Measurements from ENCODE around the gene ELP1. TPM values are rescaled to one million over a fixed set of nuclear protein-coding genes. Genes with fewer than 3 reads are reported as not detected.

ELP1 gene
- total and polyA plus RNA-seq, 2 donors from 2014 or later: 12.9 to 25.2 TPM

- no peak for TF ChIP-seq CTCF (IDR thresholded peaks at IDR 0.05; ENCODE audit: borderline replicate concordance, extremely low read depth, insufficient read depth)
- no peak overlapping the region for H3K27ac ChIP-seq (ENCODE audit: low read depth in 2 of 2, low read length in 2 of 2)
- H3K9ac ChIP-seq (ENCODE audit: low read length in 3 of 3): no peak overlapping the region
- no peaks in the 10 kb centered on the region for H3K27me3 ChIP-seq (ENCODE audit: control insufficient read depth, insufficient read depth, low read length)
- intact Hi-C loops (cut with DNase I): no loop called here
- no peaks in the 10 kb centered on the region for H3K9me3 ChIP-seq (ENCODE audit: control insufficient read depth in 2 of 3, insufficient read depth in 1 of 3, low read length in 3 of 3)
- DNase-seq: no peak
- FAIRE-seq: no peak
- H3K4me1 ChIP-seq (ENCODE audit: control insufficient read depth in 2 of 3, insufficient read depth in 2 of 3, low read depth in 1 of 3, low read length in 3 of 3): no peaks in the 10 kb centered on the region
- H3K4me3 ChIP-seq (ENCODE audit: low read length in 3 of 3): no peak overlapping the region
- no peaks in the 10 kb centered on the region for H3K36me3 ChIP-seq (ENCODE audit: control insufficient read depth in 2 of 3, insufficient read depth in 3 of 3, low read length in 3 of 3)
Measured at GRCh38 chr9:108860354-108860753, 73.6 kb downstream of the ELP1 start.

- H3K9me3 ChIP-seq (ENCODE audit: control insufficient read depth in 2 of 3, insufficient read depth in 1 of 3, low read length in 3 of 3): no peaks in the 10 kb centered on the region
- H3K36me3 ChIP-seq (ENCODE audit: control insufficient read depth in 2 of 3, insufficient read depth in 3 of 3, low read length in 3 of 3): no peaks in the 10 kb centered on the region
- no peak for DNase-seq
- H3K27me3 ChIP-seq (ENCODE audit: control insufficient read depth, insufficient read depth, low read length): no peaks in the 10 kb centered on the region
- FAIRE-seq: no peak
- no peaks in the 10 kb centered on the region for H3K4me1 ChIP-seq (ENCODE audit: control insufficient read depth in 2 of 3, insufficient read depth in 2 of 3, low read depth in 1 of 3, low read length in 3 of 3)
- no peak overlapping the region for H3K9ac ChIP-seq (ENCODE audit: low read length in 3 of 3)
- TF ChIP-seq CTCF (IDR thresholded peaks at IDR 0.05; ENCODE audit: borderline replicate concordance, extremely low read depth, insufficient read depth): no peak
- H3K27ac ChIP-seq (ENCODE audit: low read depth in 2 of 2, low read length in 2 of 2): no peak overlapping the region
- intact Hi-C loops (cut with DNase I): no loop called here
- no peak overlapping the region for H3K4me3 ChIP-seq (ENCODE audit: low read length in 3 of 3)
Measured at GRCh38 chr9:108859459-108860114, 74.3 kb downstream of the ELP1 start.

GRCh38 chr9:108857572-108857971, 76.4 kb downstream of the ELP1 start:
- H3K27ac ChIP-seq (ENCODE audit: low read depth in 2 of 2, low read length in 2 of 2): no peak overlapping the region
- no peak for TF ChIP-seq CTCF (IDR thresholded peaks at IDR 0.05; ENCODE audit: borderline replicate concordance, extremely low read depth, insufficient read depth)
- DNase-seq: no peak
- intact Hi-C loops (cut with DNase I): no loop called here
- no peaks in the 10 kb centered on the region for H3K36me3 ChIP-seq (ENCODE audit: control insufficient read depth in 2 of 3, insufficient read depth in 3 of 3, low read length in 3 of 3)
- H3K27me3 ChIP-seq (ENCODE audit: control insufficient read depth, insufficient read depth, low read length): no peaks in the 10 kb centered on the region
- H3K4me3 ChIP-seq (ENCODE audit: low read length in 3 of 3): no peak overlapping the region
- no peak for FAIRE-seq
- no peaks in the 10 kb centered on the region for H3K9me3 ChIP-seq (ENCODE audit: control insufficient read depth in 2 of 3, insufficient read depth in 1 of 3, low read length in 3 of 3)
- no peak overlapping the region for H3K9ac ChIP-seq (ENCODE audit: low read length in 3 of 3)
- no peaks in the 10 kb centered on the region for H3K4me1 ChIP-seq (ENCODE audit: control insufficient read depth in 2 of 3, insufficient read depth in 2 of 3, low read depth in 1 of 3, low read length in 3 of 3)

- H3K4me1 ChIP-seq (ENCODE audit: control insufficient read depth in 2 of 3, insufficient read depth in 2 of 3, low read depth in 1 of 3, low read length in 3 of 3): no peaks in the 10 kb centered on the region
- no peaks in the 10 kb centered on the region for H3K9me3 ChIP-seq (ENCODE audit: control insufficient read depth in 2 of 3, insufficient read depth in 1 of 3, low read length in 3 of 3)
- FAIRE-seq: no peak
- no peak for DNase-seq
- no peak within 1 kb of the TSS for H3K27ac ChIP-seq (ENCODE audit: low read depth in 2 of 2, low read length in 2 of 2)
- no peaks in the 10 kb centered on the region for H3K27me3 ChIP-seq (ENCODE audit: control insufficient read depth, insufficient read depth, low read length)
- no peak for TF ChIP-seq CTCF (IDR thresholded peaks at IDR 0.05; ENCODE audit: borderline replicate concordance, extremely low read depth, insufficient read depth)
- H3K4me3 ChIP-seq (ENCODE audit: low read length in 3 of 3): no peak within 1 kb of the TSS
- H3K9ac ChIP-seq (ENCODE audit: low read length in 3 of 3): no peak within 1 kb of the TSS
- H3K36me3 ChIP-seq (ENCODE audit: control insufficient read depth in 2 of 3, insufficient read depth in 3 of 3, low read length in 3 of 3): no peaks in the 10 kb centered on the region
- intact Hi-C loops (cut with DNase I): no loop called here
Measured at GRCh38 chr9:108855888-108856287, 78.0 kb downstream of the ELP1 start, which contains the start of gene ACTL7B. Gene ACTL7B, minus strand, starts transcription at chr9:108855986. Its CDS starts 56 bp downstream, at chr9:108855930.

Measured in kidney (tissue), 14 donors.